Activated CD4-positive, alpha-beta T cell treated with anti-CD3 and anti-CD28 coated beads for 4 hours (primary cell): ENCODE data around the gene KRTAP12-3.
"Not testable (repeated sequence)": the region's sequence is repeated elsewhere in the genome, so short reads cannot be mapped to it uniquely, and the experiment has no call there.

Source experiments
- DNase-seq, 2 donors: peaks; one replicate each; pipeline ENCODE4 v3.0.0-alpha.2; 2020

KRTAP12-3 gene

DNA sequence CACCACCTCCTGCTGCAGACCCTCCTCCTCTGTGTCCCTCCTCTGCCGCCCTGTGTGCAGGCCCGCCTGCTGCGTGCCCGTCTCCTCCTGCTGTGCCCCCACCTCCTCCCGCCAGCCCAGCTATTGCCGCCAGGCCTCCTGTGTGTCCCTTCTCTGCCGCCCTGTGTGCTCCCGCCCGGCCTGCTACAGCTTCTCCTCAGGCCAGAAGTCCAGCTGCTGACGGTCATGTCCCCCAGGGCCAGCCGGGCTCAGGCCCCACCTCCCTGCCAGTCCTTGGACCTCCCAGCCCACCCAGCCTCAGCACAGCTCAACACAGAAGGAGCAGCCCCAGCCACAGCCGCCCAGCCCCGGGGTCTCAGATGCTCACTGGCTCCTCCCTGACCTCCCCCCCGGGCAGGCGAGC, 29.9 kb upstream of the KRTAP12-3 start:
- DNase-seq = not testable (repeated sequence)

DNA sequence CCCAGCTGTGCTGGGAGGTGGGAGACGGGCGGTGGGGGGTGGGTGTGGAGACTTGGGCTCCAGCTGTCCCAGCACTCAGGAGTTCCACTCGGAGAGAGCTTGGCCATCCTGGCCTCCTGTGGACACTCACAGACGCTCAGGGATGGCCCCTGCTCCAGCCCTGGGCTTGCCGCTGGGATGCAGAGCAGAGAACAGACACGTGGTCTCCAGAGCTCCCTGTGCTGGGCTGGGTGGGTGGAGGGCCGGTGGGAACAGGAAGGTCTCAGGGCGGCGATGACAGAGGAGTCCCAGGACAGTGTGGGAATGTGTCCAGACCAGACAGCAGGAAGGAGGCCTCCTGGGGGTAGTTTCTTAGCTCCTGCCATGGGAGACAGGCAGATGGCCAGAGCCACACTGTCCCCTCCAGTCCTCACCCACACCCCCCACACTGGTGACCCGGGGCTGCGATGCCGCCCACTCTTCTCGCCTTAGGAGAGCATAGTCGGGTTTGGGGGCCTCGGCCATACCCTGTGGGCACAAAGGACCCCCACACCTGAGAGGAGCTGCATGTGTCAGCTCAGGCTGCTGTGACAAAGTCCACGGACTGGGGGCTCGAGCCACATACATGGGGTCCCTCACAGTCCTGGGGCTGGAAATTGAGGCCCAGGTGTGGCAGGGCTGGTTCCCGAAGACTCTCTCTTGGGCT, 28.9 kb upstream of the KRTAP12-3 start:
- DNase-seq = no peak

DNA sequence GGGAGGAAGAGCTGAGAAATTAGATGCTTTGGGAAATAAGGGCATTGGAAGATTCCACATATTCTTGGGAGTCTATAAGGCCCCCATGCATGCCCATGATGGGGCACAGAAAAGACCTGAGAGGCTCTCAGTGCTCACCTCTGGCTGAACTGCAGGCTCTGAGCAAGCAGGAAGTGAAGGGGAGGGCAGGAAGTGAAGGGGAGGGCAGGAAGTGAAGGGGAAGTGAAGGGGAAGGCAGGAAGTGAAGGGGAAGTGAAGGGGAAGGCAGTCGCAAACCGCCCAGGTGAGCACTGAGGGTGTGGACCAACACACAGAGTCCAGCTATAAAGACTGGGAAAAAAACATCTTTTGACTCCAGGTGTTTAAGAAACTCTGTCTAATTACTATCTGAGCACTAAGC, 27.3 kb upstream of the KRTAP12-3 start:
- no peak for DNase-seq

DNA sequence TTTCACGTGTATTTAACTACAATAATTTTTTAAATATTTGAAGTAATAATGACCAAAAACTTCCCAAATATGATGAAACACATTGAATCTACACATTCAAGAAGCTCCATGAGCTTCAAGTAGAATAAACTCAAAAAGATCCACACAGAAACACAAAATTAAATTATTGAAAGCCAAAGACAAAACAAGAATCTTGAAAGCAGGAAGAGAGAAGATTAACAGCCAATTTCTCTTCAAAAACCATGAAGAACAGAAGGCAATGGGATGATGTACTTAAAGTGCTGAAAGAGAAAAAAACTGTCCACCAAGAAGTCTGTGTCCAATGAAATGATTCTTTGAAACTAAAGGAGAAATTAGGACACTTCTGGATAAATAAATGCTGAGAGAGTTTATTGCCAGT, 25.7 kb upstream of the KRTAP12-3 start:
- no peak for DNase-seq

DNA sequence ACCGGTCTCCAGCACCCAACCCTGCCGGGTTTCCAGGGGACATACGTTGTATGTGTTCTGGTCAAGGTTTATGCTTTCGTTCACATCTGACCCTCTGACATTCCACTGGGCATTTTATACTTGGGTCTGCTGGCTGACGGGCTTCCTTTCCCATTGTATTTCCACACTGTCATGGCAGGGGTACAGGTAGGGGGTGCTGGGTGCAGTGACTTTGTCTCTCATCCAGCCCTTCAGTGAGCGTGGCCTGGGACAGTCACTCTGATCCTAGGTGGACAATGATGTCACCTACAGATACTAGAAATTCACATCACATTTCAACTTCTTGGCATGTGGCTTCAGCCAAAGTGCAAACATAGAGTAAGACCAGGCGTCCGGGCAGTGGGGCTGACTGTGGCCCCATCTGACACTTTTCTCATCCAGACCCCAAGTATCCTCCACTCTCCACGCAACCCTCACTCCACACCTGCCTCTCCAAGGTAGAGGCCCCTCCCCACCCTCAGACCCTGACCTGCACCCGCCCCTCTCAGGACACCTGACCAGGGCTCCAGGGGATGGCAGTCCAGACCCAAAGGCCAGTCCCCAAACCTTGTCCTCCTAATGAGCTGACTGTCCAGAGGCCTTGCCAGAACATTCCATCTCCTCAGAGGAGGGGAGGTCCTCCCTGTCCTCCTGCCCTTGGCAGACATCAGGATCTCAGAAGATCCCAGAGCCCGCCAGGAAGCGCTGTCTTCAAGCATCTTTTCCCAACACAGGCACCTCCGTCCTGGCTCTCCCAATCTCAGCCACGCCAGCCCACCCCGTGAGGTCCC, 21.3 kb upstream of the KRTAP12-3 start:
- no peak for DNase-seq

DNA sequence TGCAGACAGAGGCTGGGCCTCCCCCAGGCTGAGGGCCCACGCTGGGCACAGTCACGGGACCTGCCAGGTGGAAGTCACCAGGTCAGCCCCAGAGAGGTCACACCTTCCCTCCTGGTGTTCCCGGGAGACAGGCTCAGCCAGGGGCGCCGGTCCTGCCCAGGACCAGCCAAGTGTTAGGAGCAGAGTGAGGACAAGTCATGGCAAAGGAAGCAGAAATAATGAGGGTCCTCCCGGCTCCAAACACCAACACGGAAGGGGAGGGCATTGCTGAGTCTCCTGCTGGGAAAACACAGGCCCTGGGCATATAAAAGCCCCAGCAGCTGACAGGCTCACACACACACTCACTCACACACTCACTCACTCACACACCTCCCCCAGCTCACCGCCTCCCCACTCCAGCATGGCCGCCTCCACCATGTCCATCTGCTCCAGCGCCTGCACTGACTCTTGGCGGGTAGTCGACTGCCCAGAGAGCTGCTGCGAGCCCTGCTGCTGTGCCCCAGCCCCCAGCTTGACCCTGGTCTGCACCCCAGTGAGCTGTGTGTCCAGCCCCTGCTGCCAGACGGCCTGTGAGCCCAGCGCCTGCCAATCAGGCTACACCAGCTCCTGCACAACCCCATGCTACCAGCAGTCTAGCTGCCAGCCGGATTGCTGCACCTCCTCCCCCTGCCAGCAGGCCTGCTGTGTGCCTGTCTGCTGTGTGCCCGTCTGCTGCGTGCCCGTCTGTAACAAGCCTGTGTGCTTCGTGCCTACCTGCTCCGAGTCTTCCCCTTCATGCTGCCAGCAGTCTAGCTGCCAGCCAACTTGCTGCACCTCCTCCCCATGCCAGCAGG, 20.5 kb upstream of the KRTAP12-3 start, which contains the start of gene KRTAP10-10:
TSS of gene KRTAP10-10 (plus strand) at position 339 of the 833 bp plus-strand sequence. CDS start at position 401, 62 bp downstream.
- DNase-seq = no peak

DNA sequence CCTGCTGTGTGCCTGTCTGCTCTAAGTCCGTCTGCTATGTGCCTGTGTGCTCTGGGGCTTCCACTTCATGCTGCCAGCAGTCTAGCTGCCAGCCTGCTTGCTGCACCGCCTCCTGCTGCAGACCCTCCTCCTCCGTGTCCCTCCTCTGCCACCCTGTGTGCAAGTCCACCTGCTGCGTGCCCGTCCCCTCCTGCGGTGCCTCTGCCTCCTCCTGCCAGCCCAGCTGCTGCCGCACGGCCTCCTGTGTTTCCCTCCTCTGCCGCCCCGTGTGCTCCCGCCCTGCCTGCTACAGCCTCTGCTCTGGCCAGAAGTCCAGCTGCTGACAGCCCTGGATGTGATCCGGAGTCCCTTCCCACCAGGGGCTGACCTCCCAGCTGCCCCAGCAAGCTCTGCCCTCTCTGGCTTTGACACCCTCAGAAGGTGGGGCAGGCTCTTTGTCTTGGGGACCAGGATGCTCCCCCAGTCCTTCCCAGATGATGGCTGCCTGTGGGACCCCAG, 19.8 kb upstream of the KRTAP12-3 start:
- not testable (repeated sequence) for DNase-seq

DNA sequence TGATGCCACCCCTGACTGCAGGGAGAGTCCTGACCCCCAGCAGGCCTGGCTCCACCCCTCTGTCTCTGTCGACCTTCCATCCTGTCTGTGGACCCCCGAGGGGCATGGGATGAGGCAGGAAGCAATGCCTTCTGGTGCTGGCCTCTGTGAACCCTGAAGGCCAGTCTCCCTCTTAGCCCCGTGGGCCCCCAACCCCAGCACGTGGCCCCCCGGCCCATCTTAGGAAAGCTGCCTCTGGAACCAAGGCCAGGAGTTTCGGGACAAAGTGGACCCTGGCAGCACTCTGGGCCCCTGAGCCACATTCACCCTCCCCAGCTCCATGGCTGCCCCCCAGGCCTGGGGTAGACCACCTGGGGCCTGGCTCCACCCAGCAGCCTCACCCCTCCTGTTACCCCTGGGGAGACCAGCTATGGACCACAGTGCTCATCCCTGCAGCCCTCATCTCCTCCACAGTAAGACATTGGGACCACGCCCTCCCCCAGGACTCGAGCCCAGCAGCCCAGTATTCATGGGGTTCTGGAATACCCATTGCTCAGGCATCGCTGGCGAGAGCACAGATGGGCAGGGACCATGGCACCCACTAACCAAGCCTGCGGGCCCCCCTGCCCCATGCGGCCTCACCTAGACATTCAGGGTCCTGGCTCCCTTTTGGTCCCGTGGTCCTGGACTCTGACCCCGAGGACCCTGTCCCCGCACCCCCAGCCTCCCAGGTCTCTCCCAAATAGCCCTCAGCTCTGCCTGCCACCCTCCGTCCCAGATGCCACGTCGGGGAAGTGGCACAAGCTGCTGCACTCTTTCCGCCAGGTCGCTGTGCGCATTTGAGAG, 19.0 kb upstream of the KRTAP12-3 start:
- not testable (repeated sequence) for DNase-seq

DNA sequence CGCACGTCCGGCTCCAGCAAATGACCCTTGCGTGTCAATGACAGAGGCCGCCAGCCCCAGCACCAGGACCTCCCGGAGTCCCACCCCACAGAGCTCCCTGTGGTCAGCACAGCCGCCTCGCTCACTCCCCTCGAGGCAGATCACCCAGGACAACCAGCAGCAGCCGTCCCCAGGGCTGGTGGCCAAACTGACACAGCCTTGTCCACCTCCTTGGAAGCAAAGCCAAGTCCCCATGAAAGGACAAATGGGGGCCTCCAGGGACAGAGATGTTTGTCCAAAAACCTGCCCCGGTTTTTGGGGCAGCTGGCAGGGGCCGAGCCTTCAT, 18.4 kb upstream of the KRTAP12-3 start:
- DNase-seq = no peak

DNA sequence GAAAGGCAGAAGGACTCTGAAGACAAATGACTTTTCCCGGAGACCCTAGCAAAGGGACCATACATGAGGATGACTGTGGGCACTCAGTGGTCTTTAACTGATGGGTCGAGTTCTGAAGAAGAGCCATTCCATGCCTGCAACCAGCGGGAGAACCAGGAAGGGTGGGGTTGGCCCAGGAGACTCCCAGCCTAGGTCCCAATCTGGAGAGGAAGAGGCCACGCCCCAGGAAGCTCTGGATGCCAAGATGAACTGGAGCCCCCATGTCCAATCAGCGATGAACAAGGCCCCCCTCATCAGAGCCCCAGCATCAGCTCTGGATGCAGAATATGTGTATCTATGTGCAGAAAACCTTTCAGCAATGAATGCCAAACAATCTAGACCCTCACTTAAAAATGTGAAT, 17.0 kb upstream of the KRTAP12-3 start:
- DNase-seq = no peak

DNA sequence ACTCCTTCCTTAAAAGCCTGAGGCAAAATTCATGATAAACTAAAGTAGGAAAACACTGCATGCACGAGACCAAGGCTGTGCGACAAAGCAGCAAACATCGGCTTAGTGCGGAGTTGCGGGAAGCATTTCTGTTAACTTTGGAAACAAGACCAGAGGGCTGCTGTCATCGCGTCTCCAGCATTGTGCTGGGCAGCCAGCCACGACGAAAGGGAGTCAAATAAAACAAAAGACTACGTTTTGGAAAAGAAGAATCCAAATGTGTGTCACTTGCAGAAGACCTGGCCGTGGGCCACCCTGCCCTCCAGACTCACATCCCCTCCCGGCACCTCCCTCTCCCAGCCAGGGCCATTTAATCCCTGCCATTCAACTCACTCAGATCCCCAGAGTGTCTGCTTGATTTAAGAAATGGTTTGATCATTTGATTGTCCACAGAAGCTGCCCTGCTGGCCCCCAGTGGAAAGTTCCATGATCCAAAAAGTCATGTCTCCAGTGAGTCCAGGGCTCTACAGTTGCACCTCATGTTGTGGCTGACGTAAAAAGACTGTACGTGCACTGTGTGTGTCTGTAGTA, 13.9 kb upstream of the KRTAP12-3 start:
- DNase-seq = no peak

DNA sequence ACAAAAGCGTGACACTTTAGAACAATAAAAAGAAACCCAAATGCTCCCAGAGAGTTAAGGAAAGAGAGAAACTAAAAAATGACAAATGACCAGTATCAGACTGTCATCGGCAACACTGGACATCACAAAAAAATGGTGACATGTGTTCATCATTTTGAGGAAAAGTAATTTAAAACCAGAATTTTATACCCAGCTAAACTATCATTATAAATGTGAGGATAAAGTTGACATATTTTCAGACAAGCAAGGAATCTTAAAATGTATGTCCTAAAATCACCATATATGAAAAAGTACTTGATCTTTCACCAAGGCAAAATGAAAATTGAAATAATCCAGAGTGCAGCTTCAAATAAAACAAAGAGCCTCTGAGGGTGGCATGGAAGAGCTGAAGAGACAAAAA, 12.9 kb upstream of the KRTAP12-3 start:
- DNase-seq = no peak

DNA sequence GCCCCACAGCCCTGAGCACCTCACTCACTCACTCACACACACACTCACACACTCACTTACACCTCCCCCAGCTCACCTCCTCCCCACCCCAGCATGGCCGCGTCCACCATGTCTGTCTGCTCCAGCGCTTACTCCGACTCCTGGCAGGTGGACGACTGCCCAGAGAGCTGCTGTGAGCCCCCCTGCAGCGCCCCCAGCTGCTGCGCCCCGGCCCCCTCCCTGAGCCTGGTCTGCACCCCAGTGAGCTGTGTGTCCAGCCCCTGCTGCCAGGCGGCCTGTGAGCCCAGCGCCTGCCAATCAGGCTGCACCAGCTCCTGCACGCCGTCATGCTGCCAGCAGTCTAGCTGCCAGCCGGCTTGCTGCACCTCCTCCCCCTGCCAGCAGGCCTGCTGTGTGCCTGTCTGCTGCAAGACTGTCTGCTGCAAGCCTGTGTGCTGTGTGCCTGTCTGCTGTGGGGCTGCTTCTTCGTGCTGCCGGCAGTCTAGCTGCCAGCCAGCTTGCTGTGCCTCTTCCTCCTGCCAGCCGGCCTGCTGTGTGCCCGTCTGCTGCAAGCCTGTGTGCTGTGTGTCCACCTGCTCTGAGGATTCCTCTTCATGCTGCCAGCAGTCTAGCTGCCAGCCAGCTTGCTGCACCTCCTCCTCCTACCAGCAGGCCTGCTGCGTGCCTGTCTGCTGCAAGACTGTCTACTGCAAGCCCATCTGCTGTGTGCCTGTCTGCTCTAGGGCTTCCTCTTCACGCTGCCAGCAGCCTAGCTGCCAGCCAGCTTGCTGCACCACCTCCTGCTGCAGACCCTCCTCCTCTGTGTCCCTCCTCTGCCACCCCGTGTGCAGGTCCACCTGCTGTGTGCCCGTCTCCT, 11.1 kb upstream of the KRTAP12-3 start, which contains the start of gene KRTAP10-11:
TSS of gene KRTAP10-11 (plus strand) at position 49 of the 856 bp plus-strand sequence. CDS start at position 94, 45 bp downstream.
- not testable (repeated sequence) for DNase-seq

DNA sequence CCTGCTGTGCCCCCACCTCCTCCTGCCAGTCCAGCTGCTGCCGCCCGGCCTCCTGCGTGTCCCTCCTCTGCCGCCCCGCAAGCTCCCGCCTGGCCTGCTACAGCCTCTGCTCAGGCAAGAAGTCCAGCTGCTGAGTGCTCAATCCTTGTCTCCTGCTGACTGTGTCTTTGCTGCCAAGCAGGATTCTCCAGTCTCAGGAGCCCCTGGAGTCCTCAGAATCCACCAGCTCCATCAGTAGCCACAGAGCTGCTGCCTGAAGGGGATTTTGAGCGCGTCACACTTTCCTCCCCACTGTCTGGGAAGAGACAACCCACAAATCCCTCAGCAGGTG, 10.5 kb upstream of the KRTAP12-3 start:
- no peak for DNase-seq

DNA sequence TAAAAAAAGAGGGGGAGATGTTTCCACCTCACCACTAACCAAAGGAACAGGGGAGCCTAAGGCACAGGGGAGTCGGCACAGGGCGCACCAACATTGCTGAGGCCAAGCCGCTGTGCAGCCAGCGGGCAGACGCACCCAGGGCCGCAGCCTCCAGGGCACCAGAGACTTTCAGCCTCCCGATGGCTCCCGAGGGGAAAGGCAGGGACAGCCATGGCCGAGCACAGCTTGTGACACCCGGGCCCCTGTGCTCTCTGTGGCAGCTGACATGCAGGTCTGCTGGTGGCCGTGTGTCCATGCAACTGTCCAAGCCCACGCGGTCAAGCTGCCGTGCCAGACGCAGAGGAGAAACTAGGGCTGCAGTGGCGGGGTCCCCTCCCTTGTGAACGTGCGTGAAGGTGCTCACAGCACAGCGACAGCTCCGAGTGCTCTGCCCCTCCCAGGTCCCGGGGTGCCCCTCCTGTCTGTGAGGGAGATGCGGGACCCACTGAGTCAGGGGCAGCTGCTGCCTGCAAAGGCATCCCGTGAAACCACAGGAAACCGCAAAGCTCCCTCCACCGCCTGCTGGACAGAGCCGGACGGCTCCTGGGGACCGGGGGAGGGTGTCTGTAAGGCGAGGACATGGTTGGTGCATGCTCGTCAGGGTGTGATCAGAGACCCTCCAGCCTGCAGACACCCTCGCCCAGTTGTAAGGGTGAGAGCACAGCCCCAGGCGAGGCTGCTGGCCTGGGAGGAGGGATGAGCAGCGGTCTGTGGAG, 9.0 kb upstream of the KRTAP12-3 start:
- DNase-seq = no peak

DNA sequence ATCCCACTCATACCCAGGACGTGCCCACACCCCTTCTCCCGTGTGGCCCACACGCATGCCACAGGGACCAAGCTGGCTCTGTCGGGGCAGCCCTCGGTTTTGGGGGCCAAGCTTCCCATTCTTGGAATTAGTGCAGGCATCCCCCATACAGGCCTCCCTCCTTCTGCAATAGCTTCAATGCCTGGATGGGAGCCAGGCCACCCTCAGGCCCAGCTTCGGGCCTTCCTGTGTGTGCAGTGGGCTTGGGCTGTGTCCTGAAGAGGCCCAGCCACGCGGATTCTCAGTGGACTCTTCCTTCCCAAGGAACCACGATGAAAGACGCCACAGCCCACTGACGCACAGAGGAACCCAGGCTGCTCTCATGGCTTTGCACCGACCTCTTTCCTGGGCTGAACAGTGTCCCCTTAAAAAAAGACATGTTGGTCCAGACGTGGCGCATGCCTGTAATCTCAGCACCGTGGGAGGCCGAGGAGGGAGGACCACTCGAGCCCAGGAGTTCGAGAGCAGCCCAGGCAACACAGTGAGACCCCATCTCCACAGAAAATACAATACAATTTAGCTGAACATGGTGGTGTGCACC, 8.1 kb upstream of the KRTAP12-3 start:
- no peak for DNase-seq

DNA sequence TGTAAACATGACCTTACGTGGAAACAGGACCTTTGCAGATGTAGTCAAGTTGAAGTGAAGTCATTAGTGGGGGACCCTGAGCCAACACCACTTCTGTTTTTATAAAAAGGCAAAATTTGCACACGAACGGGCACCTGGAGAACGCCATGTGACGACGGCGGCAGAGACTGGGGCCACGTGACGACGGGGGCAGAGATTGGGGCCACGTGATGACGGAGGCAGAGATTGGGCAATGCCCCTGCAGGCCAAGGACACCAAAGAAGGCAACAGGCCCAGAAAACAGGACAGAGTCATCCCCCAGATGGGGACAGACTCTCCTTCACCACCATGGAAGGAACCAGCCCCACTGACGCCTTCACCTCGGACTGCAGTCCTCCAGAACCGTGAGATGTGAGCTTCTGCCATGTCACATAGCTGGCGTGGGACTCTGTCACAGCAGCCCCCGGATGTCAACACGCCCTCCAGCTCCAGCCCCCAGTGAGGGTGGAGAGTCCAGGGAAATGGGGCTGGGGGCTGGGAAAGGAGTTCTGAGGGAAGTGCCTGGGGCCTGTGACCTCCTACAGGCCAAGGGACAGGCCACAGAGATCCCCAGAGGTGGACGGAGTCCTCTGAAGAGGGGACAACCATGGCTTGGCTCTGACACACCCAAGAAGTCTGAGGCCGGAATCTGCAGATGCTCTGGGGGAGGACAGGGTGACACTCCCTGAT, 7.3 kb upstream of the KRTAP12-3 start:
- no peak for DNase-seq

DNA sequence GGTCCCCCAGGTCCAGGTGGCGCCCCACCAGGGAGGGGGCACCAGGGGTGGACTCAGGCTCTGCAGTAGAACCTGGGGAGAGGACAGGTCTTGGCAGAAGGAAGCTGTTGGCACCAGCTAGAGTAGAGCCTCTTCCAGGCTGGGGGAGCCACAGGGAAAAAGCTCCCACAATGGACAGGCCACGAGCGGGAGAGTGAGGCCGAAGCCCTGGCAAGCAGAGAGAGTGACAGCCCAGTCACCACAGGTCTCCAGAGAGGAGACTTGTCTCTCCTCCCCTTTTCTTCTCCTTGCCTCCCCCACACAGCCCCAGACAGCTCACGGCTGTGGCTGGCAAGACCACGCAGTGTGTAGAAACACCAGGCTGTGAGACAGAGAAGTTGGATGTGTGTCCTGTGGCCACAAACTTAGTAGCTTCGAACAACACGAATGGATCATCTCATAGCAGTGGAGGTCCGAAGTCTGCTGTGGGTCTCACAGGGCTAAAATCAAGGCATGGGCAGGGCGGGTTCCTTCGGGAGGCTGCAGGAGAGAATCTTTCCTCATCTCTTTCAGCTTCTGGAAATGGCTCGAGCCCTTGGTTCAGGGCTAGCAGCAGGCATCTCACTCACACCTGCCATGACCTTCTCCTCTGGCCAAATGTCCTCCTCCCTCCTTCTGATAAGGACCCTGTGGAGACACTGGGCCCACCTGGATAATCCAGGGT, 6.6 kb upstream of the KRTAP12-3 start:
- DNase-seq = no peak

DNA sequence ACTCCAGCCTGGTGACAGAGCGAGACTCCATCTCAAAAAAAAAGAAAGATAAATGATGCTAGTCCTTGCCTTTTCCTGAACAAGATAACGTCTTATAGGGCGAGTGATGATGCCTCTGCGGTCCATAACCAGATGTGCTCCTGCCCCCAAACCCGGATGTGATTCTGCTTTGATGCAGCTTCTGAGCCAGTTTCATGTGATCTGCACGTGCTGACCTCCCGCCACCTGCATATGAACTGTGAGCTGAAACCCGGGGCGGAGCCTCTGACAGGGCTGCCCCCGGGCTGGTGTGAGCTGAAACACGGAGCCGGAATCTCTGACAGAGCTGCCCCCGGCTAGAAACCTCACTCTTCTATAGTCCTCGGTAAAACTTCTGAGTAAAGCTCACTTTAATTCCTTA, 4.6 kb upstream of the KRTAP12-3 start:
- DNase-seq = no peak
